Fibroblast of pulmonary artery (primary cell): ENCODE data around the gene UNC80.

Source experiments
- DNase-seq: peaks from one replicate; pipeline ENCODE4 v3.0.0-alpha.2; 2010; ENCODE audit warnings: low read depth
- H3K4me3 ChIP-seq: replicated peaks from 2 replicates; pipeline ENCODE4 v1.5.1; 2011; ENCODE audit warnings: low read depth, mild to moderate bottlenecking, control low read depth, low read length, moderate library complexity
- CTCF ChIP-seq: IDR thresholded peaks from 2 replicates; pipeline ENCODE4 v1.5.1; 2011; ENCODE audit warnings: mild to moderate bottlenecking, control low read depth, low read length, inconsistent platforms; ENCODE audit errors: missing control alignments

UNC80 gene

GRCh38 chr2:210027608-210028007 lies 256.0 kb downstream of the UNC80 start:
- TF ChIP-seq CTCF: no peak
- DNase-seq: no peak
- no peak overlapping the region for H3K4me3 ChIP-seq

- H3K4me3 ChIP-seq: no peak overlapping the region
- no peak for DNase-seq
- TF ChIP-seq CTCF: no peak
Observed at GRCh38 chr2:210028178-210028577, 256.5 kb downstream of the UNC80 start.

DNA sequence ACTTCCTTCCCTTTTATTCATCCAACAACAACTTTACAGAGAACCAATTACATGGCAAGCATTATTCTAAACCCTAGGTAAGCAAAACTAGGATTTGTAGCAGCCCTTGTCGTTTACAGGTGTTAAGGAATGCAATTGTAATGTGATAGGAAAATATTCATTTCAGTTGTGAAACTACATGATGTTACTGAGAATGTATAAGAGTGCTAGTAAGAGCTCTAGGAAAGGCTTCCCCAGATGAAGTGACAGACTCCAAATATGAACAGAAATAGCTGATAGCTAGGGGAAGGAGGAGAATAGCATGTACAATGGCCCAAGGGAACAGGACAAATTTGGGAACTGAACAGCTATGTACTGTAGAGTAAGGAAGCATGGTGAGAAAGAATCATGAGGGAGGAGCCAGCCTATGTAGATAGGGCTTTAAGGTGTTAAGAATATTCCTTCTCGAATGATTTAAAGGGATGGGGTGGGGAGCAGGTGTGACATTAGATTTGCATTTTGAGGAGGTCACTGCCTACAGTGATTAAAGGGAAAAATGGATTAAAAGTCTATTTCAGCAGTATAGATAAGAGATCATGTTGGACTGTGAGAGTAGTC lies 262.6 kb downstream of the UNC80 start:
- TF ChIP-seq CTCF: no peak
- no peak for DNase-seq
- H3K4me3 ChIP-seq: no peak overlapping the region

DNA sequence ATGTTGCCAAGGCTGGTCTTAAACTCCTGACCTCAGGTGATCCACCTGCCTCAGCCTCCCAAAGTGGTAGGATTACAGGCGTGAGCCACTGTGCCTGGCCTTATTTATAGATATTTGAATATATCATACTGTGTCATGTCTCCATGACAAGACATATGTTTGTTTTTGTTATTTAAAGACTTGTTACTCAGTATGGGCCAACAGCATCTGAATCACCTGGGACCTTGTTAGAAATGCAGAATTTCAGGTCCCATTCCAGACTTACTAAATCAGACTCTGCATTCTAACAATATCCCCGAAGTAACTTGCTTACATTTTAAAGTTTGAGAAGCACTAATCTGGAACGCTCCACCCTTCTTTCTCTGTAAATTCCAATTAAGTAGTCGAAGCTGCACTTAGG lies 264.0 kb downstream of the UNC80 start:
- DNase-seq: no peak
- no peak overlapping the region for H3K4me3 ChIP-seq
- TF ChIP-seq CTCF: no peak

DNA sequence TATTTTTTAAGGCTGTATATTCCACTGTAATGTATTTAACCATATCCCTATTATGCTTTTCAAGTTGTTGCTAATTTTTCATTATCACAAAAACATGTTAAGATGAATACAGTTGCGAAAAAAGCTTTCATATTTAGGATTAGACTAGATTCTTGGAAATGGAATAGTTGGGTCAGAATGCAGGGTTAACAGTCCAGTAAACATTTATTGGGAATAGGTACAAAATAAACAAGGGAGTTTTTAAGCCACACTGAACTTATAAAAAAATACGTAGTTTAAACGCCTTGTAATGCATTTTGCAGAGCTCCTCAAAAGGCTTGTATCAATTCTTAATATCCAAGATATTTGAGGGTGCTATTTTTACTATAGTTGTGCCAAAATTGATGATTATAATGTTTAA lies 266.4 kb downstream of the UNC80 start:
- H3K4me3 ChIP-seq: no peak overlapping the region
- no peak for TF ChIP-seq CTCF
- no peak for DNase-seq

- no peak overlapping the region for H3K4me3 ChIP-seq
- TF ChIP-seq CTCF: no peak
- no peak for DNase-seq
Observed at GRCh38 chr2:210046851-210047500, 275.3 kb downstream of the UNC80 start.
